Caco-2 (cell line): ENCODE measurements around the gene AZU1. TPM values are rescaled to one million over a fixed set of nuclear protein-coding genes. Genes with fewer than 3 reads are reported as not detected.

Experiments
- BruUV-seq: library from RNA; stranded (reverse); fragments of 400-500 nt; replicated peaks from 2 replicates; lab custom pipeline; 2021; lab: Mats Ljungman, UMichigan
- CTCF ChIA-PET: fragments of 300-600 bp; sonication (Branson Sonifier 250); formaldehyde crosslinking; loops from one replicate; lab custom pipeline; 2022; ENCODE audit warnings: antibody characterized with exemption; lab: Charles Lee
- POLR2A ChIA-PET: fragments of 300-600 bp; sonication (Branson Sonifier 250); formaldehyde crosslinking; loops from one replicate; lab custom pipeline; 2022; ENCODE audit warnings: antibody characterized with exemption; lab: Charles Lee
- DNase-seq, 2 experiments: peaks; one replicate each; pipeline versions ENCODE4 v3.0.0 to v3.0.0-alpha.2; 2020 to 2022
- H3K27me3 ChIP-seq: replicated peaks from 2 replicates; pipeline ENCODE4 v1.6.0; 2011; ENCODE audit warnings: low read length; ENCODE audit not compliant: control insufficient read depth, insufficient read depth
- H3K36me3 ChIP-seq: 2 replicates; pipeline ENCODE4 v1.5.1; 2011; ENCODE audit warnings: low read length; ENCODE audit not compliant: control insufficient read depth, insufficient read depth
- H3K4me1 ChIP-seq: fragments of 250-450 bp; sonication (Bioruptor Pico); 2 replicates; pipeline ENCODE4 v1.5.1; 2020; ENCODE audit warnings: mild to moderate bottlenecking
- H3K4me3 ChIP-seq: 2 replicates; pipeline ENCODE4 v1.5.1; 2011; ENCODE audit warnings: low read depth, mild to moderate bottlenecking, control low read depth, low read length
- H3K9me3 ChIP-seq: fragments of 250-450 bp; sonication (Bioruptor Pico); 2 replicates; pipeline ENCODE4 v1.5.1; 2020; ENCODE audit warnings: mild to moderate bottlenecking, moderate library complexity
- H3K27ac Mint-ChIP-seq: one replicate; pipeline ENCODE4 v1.8.0; 2022; ENCODE audit warnings: mixed read lengths; ENCODE audit not compliant: unreplicated experiment
- H3K27me3 Mint-ChIP-seq: one replicate; pipeline ENCODE4 v1.8.0; 2022; ENCODE audit warnings: mixed read lengths; ENCODE audit not compliant: insufficient read depth, unreplicated experiment
- H3K36me3 Mint-ChIP-seq: one replicate; pipeline ENCODE4 v1.8.0; 2022; ENCODE audit warnings: mild to moderate bottlenecking, mixed read lengths; ENCODE audit not compliant: insufficient read depth, unreplicated experiment
- H3K4me1 Mint-ChIP-seq: one replicate; pipeline ENCODE4 v1.8.0; 2022; ENCODE audit warnings: low read depth, mixed read lengths; ENCODE audit not compliant: unreplicated experiment
- H3K4me3 Mint-ChIP-seq: one replicate; pipeline ENCODE4 v1.8.0; 2022; ENCODE audit warnings: mild to moderate bottlenecking, moderate library complexity, mixed read lengths; ENCODE audit not compliant: unreplicated experiment
- H3K9me3 Mint-ChIP-seq: one replicate; pipeline ENCODE4 v1.8.0; 2022; ENCODE audit warnings: mixed read lengths; ENCODE audit not compliant: unreplicated experiment
- intact Hi-C: fragments of 100-400 bp; cut with micrococcal nuclease; formaldehyde crosslinking; loops from one replicate; pipeline ENCODE4 v1.10.0; 2022; ENCODE audit not compliant: unreplicated experiment
- total RNA-seq: library from RNA; stranded (reverse); gene quantifications from 2 replicates; pipeline ENCODE4 v1.2.3, GENCODE V29; 2022
- TF ChIP-seq, protein P1 (sequence below), 2 experiments: fragments of 200-600 bp in 1 of 2; IDR thresholded peaks; 1 replicate in 1 of 2; 2 replicates in 1 of 2; pipeline versions ENCODE4 v1.5.1 to v1.8.0; 2011 to 2022; ENCODE audit warnings: antibody characterized with exemption in 1 of 2, control low read depth in 1 of 2, inconsistent platforms in 1 of 2, low read depth in 1 of 2, low read length in 1 of 2, mild to moderate bottlenecking in 1 of 2, moderate library complexity in 1 of 2; ENCODE audit not compliant: insufficient read depth in 1 of 2, severe bottlenecking in 1 of 2, unreplicated experiment in 1 of 2

AZU1 gene
- total RNA-seq, 1 experiment from 2014 or later = not detected

- H3K4me3 Mint-ChIP-seq = peak within 1 kb of the TSS; percentile 54
- Histone ChIP-seq H3K27me3 (no peaks in the 10 kb centered on the region), H3K4me1 (0 out of 2 replicates have a peak, but pooled peaks cover 4% of the 10 kb centered on the region), H3K36me3 (no peaks in the 10 kb centered on the region), H3K9me3 (no peaks in the 10 kb centered on the region), H3K4me3 (peak within 1 kb of the TSS; percentile 35)
- ChIA-PET POLR2A (no interaction called here), CTCF (interaction anchor here (0.5 to 0.6 kb wide), 2 partner anchors 124 to 1552 kb away, joined by 4 to 9 read pairs; no protein-coding TSS in a partner anchor)
- no TSS peak for BruUV-seq
- TF ChIP-seq, protein P1, sequence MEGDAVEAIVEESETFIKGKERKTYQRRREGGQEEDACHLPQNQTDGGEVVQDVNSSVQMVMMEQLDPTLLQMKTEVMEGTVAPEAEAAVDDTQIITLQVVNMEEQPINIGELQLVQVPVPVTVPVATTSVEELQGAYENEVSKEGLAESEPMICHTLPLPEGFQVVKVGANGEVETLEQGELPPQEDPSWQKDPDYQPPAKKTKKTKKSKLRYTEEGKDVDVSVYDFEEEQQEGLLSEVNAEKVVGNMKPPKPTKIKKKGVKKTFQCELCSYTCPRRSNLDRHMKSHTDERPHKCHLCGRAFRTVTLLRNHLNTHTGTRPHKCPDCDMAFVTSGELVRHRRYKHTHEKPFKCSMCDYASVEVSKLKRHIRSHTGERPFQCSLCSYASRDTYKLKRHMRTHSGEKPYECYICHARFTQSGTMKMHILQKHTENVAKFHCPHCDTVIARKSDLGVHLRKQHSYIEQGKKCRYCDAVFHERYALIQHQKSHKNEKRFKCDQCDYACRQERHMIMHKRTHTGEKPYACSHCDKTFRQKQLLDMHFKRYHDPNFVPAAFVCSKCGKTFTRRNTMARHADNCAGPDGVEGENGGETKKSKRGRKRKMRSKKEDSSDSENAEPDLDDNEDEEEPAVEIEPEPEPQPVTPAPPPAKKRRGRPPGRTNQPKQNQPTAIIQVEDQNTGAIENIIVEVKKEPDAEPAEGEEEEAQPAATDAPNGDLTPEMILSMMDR (IDR thresholded peaks at IDR 0.05; ENCODE audit: insufficient read depth in 1 of 2, low read depth in 1 of 2, low read length in 1 of 2, severe bottlenecking in 1 of 2, unreplicated experiment in 1 of 2) = no peak
- no peaks in the 10 kb centered on the region for H3K9me3 Mint-ChIP-seq
- no peak within 1 kb of the TSS for H3K27ac Mint-ChIP-seq
- intact Hi-C loops = no loop called here
- no peaks in the 10 kb centered on the region for H3K27me3 Mint-ChIP-seq
- H3K4me1 Mint-ChIP-seq = no peaks in the 10 kb centered on the region
- peaks cover 37% of the 10 kb centered on the region for H3K36me3 Mint-ChIP-seq
- DNase-seq = no peak
Observed at GRCh38 chr19:858868-859843, 31.5 kb downstream of the AZU1 start, which contains the start of gene CFD. CFD (plus strand) TSS chr19:859664; CDS start chr19:859690, 26 bp downstream.

DNA sequence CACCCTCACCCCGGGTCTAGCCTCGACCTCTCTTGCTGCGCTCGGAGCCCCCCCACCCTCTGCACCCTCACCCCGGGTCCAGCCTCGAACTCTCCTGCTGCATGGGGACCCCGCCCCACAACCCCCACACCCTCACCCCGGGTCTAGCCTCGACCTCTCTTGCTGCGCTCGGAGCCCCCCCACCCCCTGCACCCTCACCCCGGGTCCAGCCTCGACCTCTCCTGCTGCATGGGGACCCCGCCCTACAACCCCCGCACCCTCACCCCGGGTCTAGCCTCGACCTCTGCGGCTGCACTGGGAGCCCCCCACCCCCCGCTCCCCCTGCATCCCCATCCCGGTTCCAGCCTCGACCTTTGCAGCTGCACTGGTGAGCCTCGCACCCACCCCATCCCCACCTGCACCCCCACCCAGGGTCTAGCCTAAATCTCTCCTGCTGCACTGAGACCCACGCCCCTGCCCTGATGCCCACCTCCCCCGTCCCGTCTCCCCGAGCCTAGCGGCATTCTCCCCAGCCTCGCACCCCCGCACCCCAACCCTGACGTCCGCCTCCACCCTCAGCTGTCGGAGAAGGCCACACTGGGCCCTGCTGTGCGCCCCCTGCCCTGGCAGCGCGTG is 33.6 kb downstream of the AZU1 start:
- DNase-seq = no peak
- Mint-ChIP-seq H3K27ac (no peak overlapping the region), H3K4me1 (no peaks in the 10 kb centered on the region), H3K9me3 (no peaks in the 10 kb centered on the region), H3K36me3 (peaks cover 53% of the 10 kb centered on the region), H3K27me3 (no peaks in the 10 kb centered on the region), H3K4me3 (no peak overlapping the region)
- H3K36me3 ChIP-seq = no peaks in the 10 kb centered on the region
- no peaks in the 10 kb centered on the region for H3K9me3 ChIP-seq
- TF ChIP-seq, protein P1 (IDR thresholded peaks at IDR 0.05; ENCODE audit: insufficient read depth in 1 of 2, low read depth in 1 of 2, low read length in 1 of 2, severe bottlenecking in 1 of 2, unreplicated experiment in 1 of 2) = no peak
- H3K27me3 ChIP-seq = no peaks in the 10 kb centered on the region
- intact Hi-C loops = loop anchor here (10.0 kb wide), 1 partner anchor 86 kb away; no protein-coding TSS in a partner anchor
- no TSS peak for BruUV-seq
- POLR2A ChIA-PET = no interaction called here
- 0 out of 2 replicates have a peak, but pooled peaks cover 4% of the 10 kb centered on the region for H3K4me1 ChIP-seq
- CTCF ChIA-PET = interaction anchor here (0.6 kb wide), 2 partner anchors 123 to 141 kb away, joined by 7 to 8 read pairs; no protein-coding TSS in a partner anchor
- H3K4me3 ChIP-seq = peak overlapping the region; percentile 35
